Parathyroid adenoma (tissue), 2 donors: ENCODE results near the gene TRNT1.

Experiments
- H2AFZ ChIP-seq: fragments of 300-600 bp; sonication (generic); one replicate; pipeline ENCODE4 v1.7.0; 2017; ENCODE audit warnings: antibody characterized with exemption, mild to moderate bottlenecking
- H3K27ac ChIP-seq: fragments of 300-600 bp; sonication (generic); one replicate; pipeline ENCODE4 v1.7.0; 2017
- H3K27me3 ChIP-seq: fragments of 300-600 bp; sonication (generic); one replicate; pipeline ENCODE4 v1.7.0; 2017; ENCODE audit warnings: low read length; ENCODE audit not compliant: control insufficient read depth, insufficient read depth
- H3K36me3 ChIP-seq: fragments of 300-600 bp; sonication (generic); one replicate; pipeline ENCODE4 v1.7.0; 2017; ENCODE audit warnings: low read length; ENCODE audit not compliant: control insufficient read depth, insufficient read depth
- H3K4me1 ChIP-seq: fragments of 300-600 bp; sonication (generic); one replicate; pipeline ENCODE4 v1.7.0; 2017; ENCODE audit warnings: control low read depth
- H3K4me2 ChIP-seq: fragments of 300-600 bp; sonication (generic); one replicate; pipeline ENCODE4 v1.7.0; 2017; ENCODE audit warnings: low read length
- H3K4me3 ChIP-seq: fragments of 300-600 bp; sonication (generic); one replicate; pipeline ENCODE4 v1.7.0; 2017; ENCODE audit warnings: low read depth, low read length
- H3K79me2 ChIP-seq: fragments of 300-600 bp; sonication (generic); one replicate; pipeline ENCODE4 v1.7.0; 2017; ENCODE audit warnings: control low read depth
- H3K9ac ChIP-seq: fragments of 300-600 bp; sonication (generic); one replicate; pipeline ENCODE4 v1.7.0; 2017; ENCODE audit warnings: mild to moderate bottlenecking
- H3K9me3 ChIP-seq: fragments of 300-600 bp; sonication (generic); one replicate; pipeline ENCODE4 v1.7.0; 2017; ENCODE audit warnings: low read length; ENCODE audit not compliant: control insufficient read depth
- CTCF ChIP-seq: fragments of 300-600 bp; sonication (generic); IDR thresholded peaks from one replicate; pipeline ENCODE4 v1.7.0; 2017; ENCODE audit warnings: antibody characterized with exemption, mild to moderate bottlenecking
- donor health status: primary hyperparathyroidism.

TRNT1 gene

GRCh38 chr3:3172627-3173026, 45.9 kb downstream of the TRNT1 start:
- Histone ChIP-seq H3K4me3 (no peak overlapping the region), H3K79me2 (peaks cover 10% of the 10 kb centered on the region), H2AFZ (no peak overlapping the region), H3K9ac (no peak overlapping the region), H3K4me1 (no peaks in the 10 kb centered on the region), H3K36me3 (no peaks in the 10 kb centered on the region), H3K9me3 (no peaks in the 10 kb centered on the region), H3K27me3 (no peaks in the 10 kb centered on the region), H3K27ac (peak overlapping the region; percentile 62), H3K4me2 (no peak overlapping the region)
- TF ChIP-seq CTCF, result no peak

- no peaks in the 10 kb centered on the region for H3K4me1 ChIP-seq
- peak overlapping the region; percentile 95 for H3K4me3 ChIP-seq
- H3K36me3 ChIP-seq, result no peaks in the 10 kb centered on the region
- peaks cover 27% of the 10 kb centered on the region for H3K79me2 ChIP-seq
- TF ChIP-seq CTCF, result no peak
- peak overlapping the region; percentile 74 for H3K4me2 ChIP-seq
- H3K27ac ChIP-seq, result no peak overlapping the region
- no peaks in the 10 kb centered on the region for H3K27me3 ChIP-seq
- no peak overlapping the region for H3K9ac ChIP-seq
- no peaks in the 10 kb centered on the region for H3K9me3 ChIP-seq
- no peak overlapping the region for H2AFZ ChIP-seq
Measured at GRCh38 chr3:3177861-3178497, 51.2 kb downstream of the TRNT1 start.

DNA sequence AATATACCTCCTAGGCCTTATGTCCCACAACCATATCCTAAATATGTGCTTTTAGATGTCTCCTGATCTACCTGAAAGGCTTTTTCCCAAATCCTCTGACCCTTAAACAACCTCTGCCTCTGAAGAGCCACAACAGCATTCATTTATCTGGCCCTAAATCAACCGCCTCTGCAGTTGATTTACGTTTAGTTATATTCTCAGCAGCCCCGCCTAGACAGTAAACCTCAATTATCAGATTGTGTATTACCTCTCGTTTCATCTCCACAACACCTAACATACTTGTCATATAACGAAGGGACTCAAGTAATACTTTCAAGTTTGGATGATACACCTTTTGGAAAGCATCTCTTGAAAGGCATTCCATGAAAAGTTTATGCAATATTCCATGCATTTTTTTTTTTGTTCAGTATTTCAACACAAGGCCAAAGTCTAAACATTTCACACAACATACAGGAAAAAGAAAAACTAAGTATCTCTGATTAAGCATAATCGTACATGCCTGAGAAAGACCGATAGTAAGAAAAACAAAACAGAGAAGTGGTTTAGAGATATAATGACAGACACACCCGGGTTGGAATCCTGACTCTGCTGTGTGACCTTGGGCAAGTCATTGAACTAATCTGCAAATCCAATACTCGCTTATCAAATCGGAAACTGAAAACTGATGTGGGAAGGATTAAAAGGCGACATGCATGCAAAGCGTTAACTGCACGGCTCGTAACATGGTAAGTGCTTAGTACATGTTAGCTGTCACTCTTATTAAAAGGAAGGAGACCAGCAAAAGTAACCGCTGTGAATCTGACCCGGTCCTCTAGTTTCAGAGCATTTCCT, 52.0 kb downstream of the TRNT1 start:
- Histone ChIP-seq H2AFZ (peak overlapping the region; percentile 93), H3K36me3 (no peaks in the 10 kb centered on the region), H3K27ac (peak overlapping the region; percentile 71), H3K4me2 (peak overlapping the region; percentile 74), H3K4me3 (peak overlapping the region; percentile 95), H3K9me3 (no peaks in the 10 kb centered on the region), H3K4me1 (no peaks in the 10 kb centered on the region), H3K79me2 (peaks cover 27% of the 10 kb centered on the region), H3K27me3 (no peaks in the 10 kb centered on the region), H3K9ac (peak overlapping the region; percentile 63)
- TF ChIP-seq CTCF, result no peak

DNA sequence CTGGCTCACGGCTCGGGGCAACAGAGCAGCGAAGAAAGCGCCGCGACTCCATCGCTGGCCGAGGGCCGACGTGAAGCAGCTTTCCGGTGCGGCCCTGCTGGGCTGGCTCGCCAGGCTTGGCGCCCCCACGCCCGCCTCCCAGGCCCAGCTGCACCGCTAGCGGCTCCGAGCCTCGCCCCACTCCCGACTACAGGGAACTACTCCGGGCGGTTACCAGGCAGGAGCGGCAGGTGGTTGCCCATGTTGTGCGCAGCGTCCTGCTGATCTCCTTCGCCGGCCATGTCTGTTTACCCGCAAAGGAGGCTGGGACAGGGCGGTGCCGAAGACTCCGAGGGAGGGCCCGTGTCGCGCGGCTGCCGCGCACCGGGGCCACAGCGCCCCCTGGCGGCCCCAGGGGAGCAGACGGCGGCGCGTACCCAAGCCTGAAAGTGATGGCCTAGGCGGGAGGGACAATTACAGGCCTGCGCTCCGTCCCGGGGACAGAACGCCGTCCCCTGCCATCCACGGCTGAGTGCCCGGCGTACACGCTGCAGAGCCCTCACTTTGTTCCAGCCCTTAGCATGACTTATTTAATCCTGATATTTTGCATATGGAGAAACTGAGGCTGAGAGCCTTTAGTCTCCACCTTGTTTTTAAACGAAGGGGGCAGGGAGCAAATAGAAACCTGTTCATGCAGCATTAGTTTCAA, 52.8 kb downstream of the TRNT1 start, which contains the start of gene CRBN:
Gene CRBN (minus strand): TSS at position 285 of the 688 bp plus-strand sequence. CDS start 4 bp downstream, at position 281.
- Histone ChIP-seq H3K36me3 (no peaks in the 10 kb centered on the region), H3K79me2 (peaks cover 24% of the 10 kb centered on the region), H3K9me3 (no peaks in the 10 kb centered on the region), H3K27me3 (no peaks in the 10 kb centered on the region), H3K4me2 (peak within 1 kb of the TSS; percentile 74), H3K4me1 (no peaks in the 10 kb centered on the region), H3K9ac (peak within 1 kb of the TSS; percentile 63), H2AFZ (peak within 1 kb of the TSS; percentile 93), H3K4me3 (peak within 1 kb of the TSS; percentile 95), H3K27ac (peak within 1 kb of the TSS; percentile 71)
- TF ChIP-seq CTCF, result peak; percentile 99
